SK-N-SH treated with all-trans-retinoic acid at 6 μM for 48 hours (cell line): ENCODE results near the gene THSD4.
"Not testable (repeated sequence)": the region's sequence is repeated elsewhere in the genome, so short reads cannot be mapped to it uniquely, and the experiment has no call there.

Experiments
- ATAC-seq: fragments of 200-7000 bp; cut with Tn5 transposase; 3 replicates; pipeline ENCODE4 v1.9.1; 2020; ENCODE audit warnings: mild to moderate bottlenecking, moderate library complexity
- ARNTL ChIP-seq: fragments of 450-650 bp; formaldehyde crosslinking; IDR thresholded peaks from 2 replicates; pipeline ENCODE4 v1.5.0; 2020; ENCODE audit warnings: low read depth, mild to moderate bottlenecking, moderate library complexity, borderline replicate concordance
- BACH2 ChIP-seq: fragments of 250-450 bp; sonication (Bioruptor Pico); IDR thresholded peaks from 2 replicates; pipeline ENCODE4 v1.9.0; 2021; ENCODE audit warnings: mild to moderate bottlenecking, borderline replicate concordance
- CREB5 ChIP-seq: fragments of 250-450 bp; sonication (Bioruptor Pico); IDR thresholded peaks from 2 replicates; pipeline ENCODE4 v1.5.1; 2020; ENCODE audit warnings: low read depth, mild to moderate bottlenecking, moderate library complexity
- CSDC2 ChIP-seq: fragments of 250-450 bp; sonication (Bioruptor Pico); IDR thresholded peaks from 2 replicates; pipeline ENCODE4 v1.5.0; 2020; ENCODE audit warnings: mild to moderate bottlenecking, moderate library complexity
- ESRRG ChIP-seq: fragments of 250-450 bp; sonication (Bioruptor Pico); IDR thresholded peaks from 2 replicates; pipeline ENCODE4 v1.6.1; 2021; ENCODE audit warnings: mild to moderate bottlenecking
- GLIS3 ChIP-seq: fragments of 250-450 bp; sonication (Bioruptor Pico); IDR thresholded peaks from 2 replicates; pipeline ENCODE4 v1.5.0; 2020; ENCODE audit warnings: mild to moderate bottlenecking, moderate library complexity
- ISL1 ChIP-seq: fragments of 250-450 bp; sonication (Bioruptor Pico); IDR thresholded peaks from 2 replicates; pipeline ENCODE4 v2.1.2; 2022; ENCODE audit warnings: mild to moderate bottlenecking, moderate library complexity
- OSR1 ChIP-seq: fragments of 250-450 bp; sonication (Bioruptor Pico); IDR thresholded peaks from 2 replicates; pipeline ENCODE4 v1.8.0; 2022; ENCODE audit warnings: moderate library complexity, mild to moderate bottlenecking, inconsistent platforms
- PATZ1 ChIP-seq: fragments of 250-450 bp; sonication (Bioruptor Pico); IDR thresholded peaks from 2 replicates; pipeline ENCODE4 v1.8.0; 2020; ENCODE audit warnings: mild to moderate bottlenecking, moderate library complexity, borderline replicate concordance
- RARB ChIP-seq: fragments of 250-450 bp; sonication (Bioruptor Pico); IDR thresholded peaks from 2 replicates; pipeline ENCODE4 v1.8.0; 2021; ENCODE audit warnings: mild to moderate bottlenecking, moderate library complexity
- SNAI2 ChIP-seq: fragments of 250-450 bp; sonication (Bioruptor Pico); IDR thresholded peaks from 2 replicates; pipeline ENCODE4 v1.5.0; 2020; ENCODE audit warnings: mild to moderate bottlenecking, moderate library complexity
- TCF4 ChIP-seq: fragments of 250-450 bp; sonication (Bioruptor Pico); IDR thresholded peaks from 2 replicates; pipeline ENCODE4 v1.8.0; 2021; ENCODE audit warnings: mild to moderate bottlenecking, moderate library complexity, borderline replicate concordance
- TOX ChIP-seq: fragments of 250-450 bp; sonication (Bioruptor Pico); IDR thresholded peaks from 2 replicates; pipeline ENCODE4 v1.8.0; 2021; ENCODE audit warnings: mild to moderate bottlenecking, moderate library complexity, borderline replicate concordance
- TSHZ2 ChIP-seq: fragments of 250-450 bp; sonication (Bioruptor Pico); IDR thresholded peaks from 2 replicates; pipeline ENCODE4 v1.5.0; 2020; ENCODE audit warnings: mild to moderate bottlenecking, moderate library complexity
- ZC3H10 ChIP-seq: fragments of 250-450 bp; sonication (Bioruptor Pico); IDR thresholded peaks from 2 replicates; pipeline ENCODE4 v1.5.1; 2021; ENCODE audit warnings: mild to moderate bottlenecking, moderate library complexity
- ZFP3 ChIP-seq: fragments of 250-450 bp; sonication (Bioruptor Pico); IDR thresholded peaks from 2 replicates; pipeline ENCODE4 v1.5.0; 2020; ENCODE audit warnings: mild to moderate bottlenecking, moderate library complexity
- ZNF565 ChIP-seq: fragments of 450-650 bp; formaldehyde crosslinking; conservative IDR thresholded peaks from 2 replicates; pipeline ENCODE4 v1.5.0; 2020; ENCODE audit warnings: low read depth, mild to moderate bottlenecking, moderate library complexity
- ZNF70 ChIP-seq: fragments of 450-650 bp; formaldehyde crosslinking; IDR thresholded peaks from 2 replicates; pipeline ENCODE4 v1.5.0; 2020; ENCODE audit warnings: mild to moderate bottlenecking, moderate library complexity
- ZNF8 ChIP-seq: fragments of 450-650 bp; formaldehyde crosslinking; IDR thresholded peaks from 2 replicates; pipeline ENCODE4 v1.5.0; 2020; ENCODE audit warnings: mild to moderate bottlenecking, moderate library complexity

Gene THSD4

GRCh38 chr15:71396536-71397125, 281.4 kb downstream of the THSD4 start (continued):
- TF ChIP-seq ZNF8 (CRISPR knock-in tag): no peak
- no peak for TF ChIP-seq ZNF565 (CRISPR knock-in tag)
- TF ChIP-seq RARB (CRISPR knock-in tag): no peak

- TF ChIP-seq ZNF8 (CRISPR knock-in tag): no peak
Measured at GRCh38 chr15:71397377-71397776, 282.1 kb downstream of the THSD4 start.

GRCh38 chr15:71400294-71400693, 285.0 kb downstream of the THSD4 start:
- no peak for ATAC-seq
- no peak for TF ChIP-seq ZFP3 (CRISPR knock-in tag)
- TF ChIP-seq TOX: no peak
- no peak for TF ChIP-seq TSHZ2
- no peak for TF ChIP-seq PATZ1
- no peak for TF ChIP-seq OSR1
- TF ChIP-seq SNAI2 (CRISPR knock-in tag): no peak
- TF ChIP-seq ZNF70 (CRISPR knock-in tag): no peak
- TF ChIP-seq CSDC2 (CRISPR knock-in tag): no peak
- no peak for TF ChIP-seq ZNF8 (CRISPR knock-in tag)
- TF ChIP-seq RARB (CRISPR knock-in tag): no peak
- TF ChIP-seq BACH2 (CRISPR knock-in tag): no peak
- no peak for TF ChIP-seq CREB5 (CRISPR knock-in tag)
- no peak for TF ChIP-seq ESRRG (CRISPR knock-in tag)
- TF ChIP-seq TCF4 (CRISPR knock-in tag): no peak
- TF ChIP-seq ZC3H10 (CRISPR knock-in tag): no peak
- no peak for TF ChIP-seq ZNF565 (CRISPR knock-in tag)
- TF ChIP-seq ISL1 (CRISPR knock-in tag): no peak
- no peak for TF ChIP-seq ARNTL (CRISPR knock-in tag)

More at GRCh38 chr15:71397377-71397776, 282.1 kb downstream of the THSD4 start:
- no peak for ATAC-seq

- not testable (repeated sequence) for ATAC-seq
Measured at GRCh38 chr15:71401728-71402127, 286.5 kb downstream of the THSD4 start.

- TF ChIP-seq ARNTL (CRISPR knock-in tag) (no peak), SNAI2 (CRISPR knock-in tag) (no peak), BACH2 (CRISPR knock-in tag) (no peak), ZC3H10 (CRISPR knock-in tag) (no peak), TSHZ2 (no peak), GLIS3 (CRISPR knock-in tag) (no peak), TCF4 (CRISPR knock-in tag) (no peak), OSR1 (no peak), ESRRG (CRISPR knock-in tag) (no peak), ZFP3 (CRISPR knock-in tag) (no peak), PATZ1 (no peak), ISL1 (CRISPR knock-in tag) (no peak)
- TF ChIP-seq, all 23 proteins: peak for 0
- no peak for ATAC-seq
Measured at GRCh38 chr15:71409541-71409940, 294.3 kb downstream of the THSD4 start.
